HG03457 (cell line): ENCODE results near the gene STARD13.

Experiments used
- ATAC-seq: cut with Tn5 transposase; IDR thresholded peaks from one replicate; pipeline ENCODE4 v1.9.1; 2021; ENCODE audit warnings: moderate number of reproducible peaks; ENCODE audit not compliant: unreplicated experiment

STARD13 gene

GRCh38 chr13:33204130-33204927 lies 81.2 kb downstream of the STARD13 start:
- no peak for ATAC-seq

- no peak for ATAC-seq
These were observed 82.8 kb downstream of the STARD13 start for GRCh38 chr13:33202644-33203169.

- no peak for ATAC-seq
These were observed 83.9 kb downstream of the STARD13 start for GRCh38 chr13:33201659-33202058.

- ATAC-seq: no peak
These were observed 86.2 kb downstream of the STARD13 start for GRCh38 chr13:33199289-33199850.

GRCh38 chr13:33197541-33197971 lies 88.0 kb downstream of the STARD13 start:
- no peak for ATAC-seq

- no peak for ATAC-seq
These were observed 88.8 kb downstream of the STARD13 start for GRCh38 chr13:33196767-33197166.

- ATAC-seq: no peak
These were observed 89.7 kb downstream of the STARD13 start for GRCh38 chr13:33195693-33196464.

- ATAC-seq: peak; percentile 82
These were observed 90.5 kb downstream of the STARD13 start for GRCh38 chr13:33194820-33195692.

GRCh38 chr13:33193428-33193974 lies 92.1 kb downstream of the STARD13 start:
- no peak for ATAC-seq

- no peak for ATAC-seq
These were observed 93.9 kb downstream of the STARD13 start for GRCh38 chr13:33191425-33192210.

GRCh38 chr13:33189470-33189869 lies 96.1 kb downstream of the STARD13 start:
- ATAC-seq: no peak

- peak; percentile 49 for ATAC-seq
These were observed 97.3 kb downstream of the STARD13 start for GRCh38 chr13:33188093-33188882.

- no peak for ATAC-seq
These were observed 98.7 kb downstream of the STARD13 start for GRCh38 chr13:33186861-33187291.

GRCh38 chr13:33185853-33186252 lies 99.7 kb downstream of the STARD13 start:
- ATAC-seq: no peak

GRCh38 chr13:33184530-33184929 lies 101.0 kb downstream of the STARD13 start:
- ATAC-seq: no peak

- no peak for ATAC-seq
These were observed 101.5 kb downstream of the STARD13 start for GRCh38 chr13:33184112-33184490.

GRCh38 chr13:33183431-33184111 lies 102.0 kb downstream of the STARD13 start:
- no peak for ATAC-seq

GRCh38 chr13:33182729-33183128 lies 102.8 kb downstream of the STARD13 start:
- ATAC-seq: no peak
